ENCODE data around the gene ZNF254.
A peak's percentile ranks its signal among the peaks of the same experiment; 100 is the strongest.
"Not testable (repeated sequence)": the region's sequence is repeated elsewhere in the genome, so short reads cannot be mapped to it uniquely, and the experiment has no call there.

The ZNF254 gene

GRCh38 chr19:24086974-24087595 lies at the start of gene ZNF254:
ZNF254 (plus strand) TSS chr19:24087187; CDS start chr19:24087308, 121 bp downstream.
- peak; percentile 58 for DNase-seq

GRCh38 chr19:24040621-24041020 lies 46.4 kb upstream of the ZNF254 start:
- no peak for DNase-seq

GRCh38 chr19:24041326-24041725 lies 45.7 kb upstream of the ZNF254 start:
- DNase-seq = not testable (repeated sequence)

- no peak for DNase-seq
Observed at GRCh38 chr19:24046550-24046949, 40.4 kb upstream of the ZNF254 start.

GRCh38 chr19:24048261-24048660 lies 38.7 kb upstream of the ZNF254 start:
- DNase-seq = no peak

- DNase-seq = no peak
Observed at GRCh38 chr19:24049537-24049936, 37.5 kb upstream of the ZNF254 start.

GRCh38 chr19:24051516-24051915 lies 35.5 kb upstream of the ZNF254 start:
- DNase-seq = no peak

- DNase-seq = no peak
Observed at GRCh38 chr19:24052811-24053210, 34.2 kb upstream of the ZNF254 start.

GRCh38 chr19:24053601-24054000 lies 33.4 kb upstream of the ZNF254 start:
- DNase-seq = no peak

- DNase-seq = no peak
Observed at GRCh38 chr19:24054044-24054935, 32.7 kb upstream of the ZNF254 start.

GRCh38 chr19:24055548-24055947 lies 31.4 kb upstream of the ZNF254 start:
- DNase-seq = no peak

GRCh38 chr19:24057144-24057543 lies 29.8 kb upstream of the ZNF254 start:
- no peak for DNase-seq

- no peak for DNase-seq
Observed at GRCh38 chr19:24059563-24060295, 27.3 kb upstream of the ZNF254 start.

GRCh38 chr19:24060687-24061356 lies 26.2 kb upstream of the ZNF254 start:
- no peak for DNase-seq

- no peak for DNase-seq
Observed at GRCh38 chr19:24062190-24062589, 24.8 kb upstream of the ZNF254 start.

GRCh38 chr19:24063295-24063694 lies 23.7 kb upstream of the ZNF254 start:
- no peak for DNase-seq

- DNase-seq = no peak
Observed at GRCh38 chr19:24064175-24064574, 22.8 kb upstream of the ZNF254 start.

- no peak for DNase-seq
Observed at GRCh38 chr19:24065243-24065642, 21.7 kb upstream of the ZNF254 start.

- DNase-seq = no peak
Observed at GRCh38 chr19:24065865-24066604, 21.0 kb upstream of the ZNF254 start.

- no peak for DNase-seq
Observed at GRCh38 chr19:24069905-24070657, 16.9 kb upstream of the ZNF254 start.

- DNase-seq = no peak
Observed at GRCh38 chr19:24071078-24071477, 15.9 kb upstream of the ZNF254 start.

GRCh38 chr19:24072720-24073119 lies 14.3 kb upstream of the ZNF254 start:
- DNase-seq = no peak
